HG03432 (cell line): ENCODE data around the gene ATAD3B.
A peak's percentile ranks its signal among the peaks of the same experiment; 100 is the strongest.
"Not testable (repeated sequence)": the region's sequence is repeated elsewhere in the genome, so short reads cannot be mapped to it uniquely, and the experiment has no call there.

Experiments used
- ATAC-seq: cut with Tn5 transposase; IDR thresholded peaks from one replicate; pipeline ENCODE4 v1.9.1; 2021; ENCODE audit warnings: mild to moderate bottlenecking, moderate library complexity; ENCODE audit not compliant: unreplicated experiment

ATAD3B gene

DNA sequence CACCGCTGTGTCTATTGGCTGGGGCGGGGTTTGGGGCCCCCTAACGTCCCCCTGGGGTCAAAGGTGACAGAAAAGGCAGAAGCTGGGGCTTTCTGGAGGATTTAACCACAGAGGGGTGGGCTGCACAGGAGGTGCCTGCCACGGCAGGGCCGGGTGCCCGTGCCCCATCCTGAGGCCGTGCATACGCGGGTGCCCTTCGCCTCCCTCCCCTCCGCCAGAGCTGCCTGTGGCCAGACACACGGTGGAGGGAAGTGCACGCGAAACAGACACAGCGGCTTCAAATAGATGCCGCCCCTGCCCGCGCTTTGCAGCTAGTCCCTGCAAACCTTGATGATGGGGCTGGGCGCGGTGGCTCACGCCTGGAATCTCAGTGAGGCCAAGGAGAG lies 37.9 kb downstream of the ATAD3B start:
- not testable (repeated sequence) for ATAC-seq

DNA sequence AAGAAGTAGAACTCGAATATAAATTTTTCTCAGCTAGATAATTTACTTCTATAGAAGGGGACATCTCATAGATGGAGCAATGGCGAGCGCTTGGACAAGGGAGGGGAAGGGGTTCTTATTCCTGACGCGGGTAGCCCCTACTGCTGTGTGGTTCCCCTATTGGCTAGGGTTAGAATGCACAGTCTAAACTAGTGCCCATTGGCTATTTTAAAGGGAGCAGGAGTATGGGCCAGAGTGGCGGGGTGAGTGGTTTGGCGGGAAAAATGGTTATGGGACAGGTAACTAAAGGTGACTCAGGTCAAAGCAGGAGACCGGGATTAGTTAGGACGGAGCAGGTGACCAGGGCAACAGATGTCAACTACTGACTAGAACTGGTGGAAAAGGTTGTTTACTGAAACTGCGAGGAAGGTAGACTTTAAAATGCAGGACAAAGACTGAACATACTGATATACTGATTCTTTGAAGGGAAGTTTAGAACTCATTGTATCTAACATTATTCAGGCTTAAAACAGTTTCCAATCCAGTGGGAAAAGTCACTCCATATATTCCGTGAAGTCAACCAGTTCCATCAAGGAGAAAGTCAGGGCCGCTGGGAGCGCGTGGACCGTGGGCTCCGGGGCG lies 39.5 kb downstream of the ATAD3B start:
- no peak for ATAC-seq

DNA sequence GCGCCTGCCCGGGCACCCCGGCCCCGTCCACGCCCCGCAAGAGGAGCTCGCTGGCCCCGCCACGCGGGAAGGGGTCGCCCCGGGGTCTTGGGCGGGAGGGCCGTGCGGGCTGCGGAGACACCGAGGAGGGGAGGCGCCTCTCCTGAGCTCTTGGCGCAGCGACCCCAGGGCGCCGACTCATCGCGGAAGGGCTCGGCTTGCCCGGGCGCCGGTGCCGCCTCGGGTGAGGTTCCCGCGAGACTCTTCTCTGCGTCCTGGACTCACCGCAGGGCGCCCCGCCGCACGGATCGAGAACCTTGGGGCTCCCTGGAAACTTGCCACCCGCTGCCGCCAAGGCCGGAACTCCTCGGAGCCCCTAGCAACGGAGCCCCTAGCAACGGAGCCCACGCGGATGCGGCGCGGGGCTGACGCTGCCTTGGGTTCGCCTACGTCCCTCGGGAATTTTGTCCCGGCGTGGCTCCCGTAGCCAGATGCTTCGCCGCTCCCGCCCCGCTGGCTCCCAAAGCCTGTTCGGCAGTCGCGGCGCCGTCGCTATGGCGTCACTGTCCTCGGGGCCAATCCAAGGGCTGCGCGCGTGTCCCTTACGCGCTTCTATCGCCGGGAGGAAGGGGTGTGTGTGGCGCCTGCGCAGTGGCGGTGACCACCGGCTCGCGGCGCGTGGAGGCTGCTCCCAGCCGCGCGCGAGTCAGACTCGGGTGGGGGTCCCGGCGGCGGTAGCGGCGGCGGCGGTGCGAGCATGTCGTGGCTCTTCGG lies 40.1 kb downstream of the ATAD3B start, which contains the start of gene ATAD3A:
TSS of gene ATAD3A (plus strand) at position 630 of the 753 bp plus-strand sequence. CDS start at position 737, 107 bp downstream.
- peak; percentile 84 for ATAC-seq

DNA sequence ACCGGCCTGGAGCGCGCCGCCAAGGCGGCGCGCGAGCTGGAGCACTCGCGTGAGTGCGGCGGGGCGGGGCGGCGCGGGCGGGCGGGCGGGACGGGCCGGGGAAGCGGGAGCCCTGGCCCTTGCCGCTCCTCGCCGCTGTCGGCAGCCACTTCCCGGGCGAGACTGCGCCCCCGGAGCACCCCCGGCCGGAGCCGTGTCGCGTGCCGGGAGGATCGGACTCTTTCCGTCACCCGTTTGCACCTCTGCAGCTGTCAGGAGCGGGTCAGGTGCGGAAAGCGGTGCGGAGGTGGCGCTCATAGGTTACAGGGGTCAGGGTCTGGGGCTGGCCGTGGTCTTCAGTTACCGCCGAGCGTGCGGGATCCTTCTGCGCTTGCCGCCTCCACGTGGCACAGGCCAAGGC lies 40.9 kb downstream of the ATAD3B start:
- ATAC-seq = peak; percentile 15

- ATAC-seq = not testable (repeated sequence)
Observed at GRCh38 chr1:1513675-1514074, 42.1 kb downstream of the ATAD3B start.

GRCh38 chr1:1514376-1514775 lies 42.8 kb downstream of the ATAD3B start:
- ATAC-seq = not testable (repeated sequence)

DNA sequence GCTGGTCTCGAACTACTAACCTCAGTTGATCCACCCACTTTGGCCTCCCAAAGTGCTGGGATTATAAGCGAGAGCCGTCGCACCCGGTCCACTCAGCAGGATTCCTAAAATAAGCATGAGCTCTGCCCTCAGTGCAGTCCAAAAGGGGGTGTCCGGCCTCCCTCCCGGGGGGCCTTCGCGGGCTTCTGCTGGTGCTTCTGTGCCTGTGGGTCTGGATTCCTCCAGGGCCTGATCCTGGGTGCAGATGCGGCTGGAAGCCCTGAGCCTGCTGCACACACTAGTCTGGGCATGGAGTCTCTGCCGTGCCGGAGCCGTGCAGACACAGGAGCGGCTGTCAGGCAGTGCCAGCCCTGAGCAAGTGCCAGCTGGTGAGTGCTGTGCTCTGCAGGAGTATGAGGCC lies 45.4 kb downstream of the ATAD3B start:
- not testable (repeated sequence) for ATAC-seq

DNA sequence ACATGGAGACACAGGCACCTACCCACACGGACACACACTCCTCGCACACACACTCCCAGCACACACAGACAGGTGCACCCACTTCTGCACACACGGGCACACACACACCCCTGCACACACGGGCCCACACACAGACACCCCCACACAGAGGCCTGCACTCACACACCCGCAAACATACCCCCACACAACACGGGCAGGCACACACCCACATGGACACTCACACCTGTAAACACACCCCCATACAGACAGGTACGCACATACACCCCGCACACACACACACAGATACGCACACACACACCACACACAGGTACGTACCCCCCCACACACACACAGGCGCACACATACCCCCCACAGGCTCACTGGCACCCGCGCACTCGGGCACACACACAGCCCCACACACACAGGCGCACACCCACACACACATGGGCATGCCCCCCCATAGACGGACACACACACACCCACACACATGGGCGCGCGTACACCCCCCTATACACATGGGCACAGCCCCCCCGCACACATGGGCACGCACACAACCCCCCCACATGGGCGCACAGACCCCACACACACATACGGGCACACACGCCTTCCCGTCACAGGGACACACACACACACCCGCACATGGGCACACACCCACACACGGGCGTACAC lies 46.5 kb downstream of the ATAD3B start:
- ATAC-seq = no peak

GRCh38 chr1:1518621-1519007 lies 47.0 kb downstream of the ATAD3B start:
- not testable (repeated sequence) for ATAC-seq

DNA sequence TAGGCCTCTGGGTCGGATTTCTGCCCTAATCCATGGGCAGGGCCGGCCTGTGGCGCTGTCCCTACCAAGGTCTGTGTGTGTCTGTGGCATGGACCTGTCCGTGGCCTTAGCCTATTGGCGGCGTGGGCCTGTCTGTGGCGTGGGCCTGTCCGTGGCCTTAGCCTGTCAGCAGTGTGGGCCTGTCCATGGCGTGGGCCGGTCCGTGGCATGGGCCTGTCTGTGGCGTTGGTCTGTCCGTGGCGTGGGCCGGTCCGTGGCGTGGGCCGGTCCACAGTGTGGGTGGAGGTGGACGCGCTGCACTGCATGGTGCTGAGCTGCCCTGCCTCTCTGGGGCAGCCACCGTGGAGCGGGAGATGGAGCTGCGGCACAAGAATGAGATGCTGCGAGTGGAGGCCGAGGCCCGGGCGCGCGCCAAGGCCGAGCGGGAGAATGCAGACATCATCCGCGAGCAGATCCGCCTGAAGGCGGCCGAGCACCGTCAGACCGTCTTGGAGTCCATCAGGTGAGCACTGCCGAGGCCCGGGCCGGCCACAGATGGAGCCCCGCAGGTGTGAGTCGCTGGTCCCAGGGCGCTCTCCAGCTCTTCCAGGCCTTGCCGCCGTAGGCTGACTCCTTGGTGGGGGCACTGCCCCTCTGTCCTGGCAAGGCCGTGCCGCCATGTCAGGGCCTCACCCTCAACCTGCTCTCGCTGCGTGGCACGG lies 48.4 kb downstream of the ATAD3B start:
- not testable (repeated sequence) for ATAC-seq

GRCh38 chr1:1521331-1521730 lies 49.8 kb downstream of the ATAD3B start:
- no peak for ATAC-seq

DNA sequence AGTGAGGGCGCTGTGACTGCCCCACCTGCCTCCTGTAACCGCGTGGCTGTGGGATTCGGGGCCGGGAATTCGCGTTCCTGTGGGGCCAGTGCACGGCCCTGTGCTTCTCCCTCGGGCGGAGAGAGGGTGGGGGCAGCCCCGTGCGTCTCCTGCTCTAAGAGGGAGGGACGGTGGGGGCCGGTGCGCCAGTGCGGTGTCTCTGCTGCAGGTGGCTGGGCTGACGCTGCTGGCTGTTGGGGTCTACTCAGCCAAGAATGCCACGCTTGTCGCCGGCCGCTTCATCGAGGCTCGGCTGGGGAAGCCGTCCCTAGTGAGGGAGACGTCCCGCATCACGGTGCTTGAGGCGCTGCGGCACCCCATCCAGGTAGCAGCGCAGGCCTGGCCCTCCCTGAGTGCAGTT lies 51.0 kb downstream of the ATAD3B start:
- ATAC-seq = not testable (repeated sequence)

- not testable (repeated sequence) for ATAC-seq
Observed at GRCh38 chr1:1523226-1523625, 51.7 kb downstream of the ATAD3B start.

DNA sequence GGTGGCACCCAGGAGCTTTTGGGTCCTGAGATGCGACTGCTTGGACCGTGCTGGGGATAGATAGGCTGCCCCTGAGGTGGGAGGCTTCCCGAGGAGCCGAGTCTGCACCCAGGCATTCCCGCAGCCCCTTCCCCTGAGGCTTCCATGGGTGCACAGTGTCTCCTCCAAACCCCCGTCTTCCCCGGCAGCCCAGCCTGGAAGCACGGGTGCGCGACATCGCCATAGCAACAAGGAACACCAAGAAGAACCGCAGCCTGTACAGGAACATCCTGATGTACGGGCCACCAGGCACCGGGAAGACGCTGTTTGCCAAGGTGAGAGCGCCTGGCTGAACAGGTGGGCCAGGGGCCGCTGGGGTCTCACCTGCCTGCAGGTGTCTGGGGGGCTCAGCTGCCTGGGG lies 52.1 kb downstream of the ATAD3B start:
- not testable (repeated sequence) for ATAC-seq

DNA sequence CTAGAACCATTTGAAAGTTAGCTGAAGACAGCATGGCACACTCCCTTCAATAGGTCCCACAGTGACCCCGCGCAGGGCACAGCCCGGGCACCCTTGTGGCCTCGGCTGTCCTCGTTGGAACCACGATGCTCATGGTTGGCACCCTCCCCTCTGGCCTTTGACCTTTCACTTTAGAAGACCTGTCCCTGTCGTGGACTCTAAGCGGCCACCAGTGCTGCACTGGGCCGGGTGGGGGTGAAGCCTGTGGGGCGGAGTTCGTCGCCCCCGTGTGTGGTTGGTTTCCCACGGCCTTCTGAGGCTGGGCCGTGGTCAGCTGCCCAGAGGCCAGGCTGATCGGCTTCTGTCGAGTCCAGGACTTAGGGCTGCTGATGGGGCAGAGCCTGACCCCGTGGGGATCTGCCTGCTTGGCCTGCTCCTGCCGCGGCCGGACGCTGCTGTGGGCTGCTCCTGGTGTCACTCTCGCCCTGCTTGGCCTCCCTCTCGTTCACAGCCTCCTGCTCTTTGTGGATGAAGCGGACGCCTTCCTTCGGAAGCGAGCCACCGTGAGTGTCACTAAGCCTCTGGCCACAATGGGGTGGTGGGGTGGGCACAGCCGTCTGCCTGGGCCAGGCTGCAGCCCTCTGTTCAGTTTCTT lies 53.3 kb downstream of the ATAD3B start:
- ATAC-seq = not testable (repeated sequence)

DNA sequence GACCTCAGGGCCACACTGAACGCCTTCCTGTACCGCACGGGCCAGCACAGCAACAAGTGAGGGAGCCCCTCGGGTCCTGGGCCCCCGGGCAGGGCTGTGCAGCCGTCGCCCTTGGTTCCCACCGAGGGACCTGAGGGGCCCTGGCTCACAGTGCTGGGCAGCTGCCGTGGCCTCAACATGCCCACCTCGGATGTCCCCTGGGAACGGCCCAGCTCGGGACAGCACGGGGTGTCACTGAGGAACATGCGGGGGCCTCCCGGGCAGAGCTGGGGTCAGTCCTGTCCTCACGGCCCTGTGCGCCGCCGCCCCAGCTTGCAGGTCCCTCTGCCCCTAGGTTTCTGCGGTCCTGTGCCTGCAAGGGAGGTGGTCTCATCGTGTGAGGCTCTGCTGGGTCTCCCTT lies 54.9 kb downstream of the ATAD3B start:
- ATAC-seq = not testable (repeated sequence)

- ATAC-seq = no peak
Observed at GRCh38 chr1:1527092-1527816, 55.7 kb downstream of the ATAD3B start.

GRCh38 chr1:1528301-1529267 lies 57.0 kb downstream of the ATAD3B start:
- no peak for ATAC-seq

DNA sequence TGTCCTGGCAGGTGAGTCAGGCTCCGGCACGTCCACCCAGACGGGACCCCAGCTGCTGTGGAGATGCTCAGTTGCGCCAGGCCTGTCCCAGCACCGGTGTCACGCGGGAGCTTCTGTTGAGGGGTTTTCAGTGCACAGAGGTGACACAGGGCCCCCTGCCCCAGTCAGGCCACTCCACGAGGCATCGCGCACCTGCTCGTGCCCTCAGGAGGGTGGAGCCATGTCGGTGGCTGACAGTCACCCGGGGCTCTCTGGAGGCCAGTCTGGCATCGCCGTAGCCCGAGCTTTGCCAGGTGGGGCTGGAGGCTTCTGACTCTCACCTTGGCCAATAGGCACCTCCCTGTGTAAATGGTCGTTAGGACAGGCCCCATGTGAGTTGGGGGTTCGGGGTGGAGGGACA lies 57.8 kb downstream of the ATAD3B start:
- no peak for ATAC-seq
